Stimulated activated CD4-positive, alpha-beta T cell treated with anti-CD3 and anti-CD28 coated beads, TNF-alpha, amount 100 ng/mL, for 1 hour (primary cell): ENCODE measurements around the gene CRYBA2.

Source experiments
- DNase-seq, 3 donors: peaks; one replicate each; pipeline ENCODE4 v3.0.0-alpha.2; 2020; ENCODE audit warnings: low read depth in 3 of 3, low spot score in 1 of 3

CRYBA2 gene

DNA sequence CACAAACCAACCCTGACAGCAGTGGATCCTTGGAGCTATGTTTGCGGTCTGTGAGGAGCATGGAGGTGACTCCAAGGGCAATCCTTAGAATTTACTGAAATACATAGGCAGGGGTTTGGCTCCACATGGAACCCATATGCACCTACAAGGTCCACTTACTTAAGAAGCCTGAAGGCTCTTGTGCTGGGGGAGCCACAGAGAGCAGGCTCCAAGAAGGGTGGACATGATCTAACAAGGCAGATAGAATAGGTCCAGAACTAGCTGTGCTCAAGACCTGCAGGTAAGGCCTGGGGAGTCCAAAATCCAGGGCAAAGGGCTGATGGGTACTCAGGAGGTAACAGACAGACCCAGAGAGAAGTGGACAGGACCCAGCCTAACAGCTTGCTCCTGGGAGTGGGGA lies 34.9 kb downstream of the CRYBA2 start:
- DNase-seq, result no peak

DNA sequence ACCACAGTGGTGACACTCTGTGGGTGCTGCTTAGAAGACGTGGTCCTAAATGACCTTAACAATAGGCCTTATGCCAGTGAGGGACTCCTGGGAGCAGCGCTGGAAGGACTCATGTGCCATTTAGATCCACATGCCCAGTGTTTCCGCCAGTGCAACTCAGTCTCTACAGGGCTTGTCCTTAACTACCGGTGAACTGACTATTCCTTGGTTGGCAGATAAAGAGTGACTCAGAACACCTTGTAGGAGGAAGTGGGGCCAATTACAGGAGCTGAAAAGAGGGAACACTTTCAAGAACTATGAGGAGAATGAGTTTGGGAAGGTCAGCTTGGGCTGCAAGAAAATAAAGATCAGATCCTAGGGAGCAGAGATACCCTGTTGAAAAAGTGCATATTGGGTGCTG lies 35.6 kb downstream of the CRYBA2 start:
- DNase-seq, result no peak

DNA sequence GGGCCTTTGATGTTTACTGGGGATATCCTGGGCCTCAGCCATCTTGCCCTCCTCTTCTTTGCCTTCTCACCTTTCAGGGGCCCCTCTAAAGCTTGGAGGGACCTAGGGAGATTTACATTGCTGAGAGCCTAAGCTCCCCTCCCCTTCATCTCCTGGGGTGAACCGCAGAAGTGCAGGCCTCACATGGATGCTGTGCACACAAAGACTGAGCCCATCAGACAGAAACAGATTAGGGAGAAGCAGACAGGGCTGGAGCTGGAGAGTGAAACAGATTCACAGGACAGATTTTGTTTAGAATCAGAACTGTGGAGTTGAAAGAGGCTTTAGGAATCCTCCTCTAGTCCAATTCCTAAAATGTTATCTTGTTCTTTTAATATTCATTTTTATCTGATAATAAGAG lies 37.2 kb downstream of the CRYBA2 start:
- DNase-seq, result no peak

DNA sequence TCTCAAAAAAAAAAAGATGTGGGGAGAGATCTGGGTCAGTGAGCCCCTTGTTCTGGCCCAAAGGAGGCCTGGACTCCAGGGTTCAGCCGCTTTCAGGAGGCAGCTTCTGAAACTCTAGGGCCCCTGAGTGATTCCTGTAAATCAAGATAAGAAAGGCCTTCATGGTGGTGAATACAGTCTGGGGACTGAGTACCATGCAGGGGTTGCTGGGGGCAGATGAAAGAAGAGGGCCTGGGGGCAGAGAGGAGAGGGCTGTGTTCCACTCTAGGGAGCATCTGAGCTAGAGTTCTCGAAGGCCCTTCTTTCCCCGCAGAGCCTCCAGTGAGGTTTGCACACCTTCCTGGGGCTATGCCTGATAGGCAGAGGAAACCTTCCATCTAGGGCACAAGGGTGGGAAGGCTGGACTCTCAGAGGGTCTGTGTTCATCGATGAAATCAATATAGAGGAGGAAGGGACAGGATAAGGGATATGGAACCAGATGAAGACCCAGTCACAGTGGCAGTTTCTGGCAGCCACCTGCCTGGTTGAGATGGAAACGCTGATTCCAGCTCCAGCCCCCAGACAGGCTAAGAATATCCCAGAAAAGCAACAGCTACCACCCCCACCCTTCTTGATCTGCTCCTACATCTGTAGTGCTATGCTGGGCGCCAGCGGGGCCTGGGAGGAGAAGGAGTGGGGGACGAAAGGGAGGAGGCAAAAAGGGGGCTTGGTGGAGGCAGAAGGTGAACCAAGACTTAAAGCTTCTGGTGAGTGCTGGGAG lies 38.5 kb downstream of the CRYBA2 start:
- no peak for DNase-seq

DNA sequence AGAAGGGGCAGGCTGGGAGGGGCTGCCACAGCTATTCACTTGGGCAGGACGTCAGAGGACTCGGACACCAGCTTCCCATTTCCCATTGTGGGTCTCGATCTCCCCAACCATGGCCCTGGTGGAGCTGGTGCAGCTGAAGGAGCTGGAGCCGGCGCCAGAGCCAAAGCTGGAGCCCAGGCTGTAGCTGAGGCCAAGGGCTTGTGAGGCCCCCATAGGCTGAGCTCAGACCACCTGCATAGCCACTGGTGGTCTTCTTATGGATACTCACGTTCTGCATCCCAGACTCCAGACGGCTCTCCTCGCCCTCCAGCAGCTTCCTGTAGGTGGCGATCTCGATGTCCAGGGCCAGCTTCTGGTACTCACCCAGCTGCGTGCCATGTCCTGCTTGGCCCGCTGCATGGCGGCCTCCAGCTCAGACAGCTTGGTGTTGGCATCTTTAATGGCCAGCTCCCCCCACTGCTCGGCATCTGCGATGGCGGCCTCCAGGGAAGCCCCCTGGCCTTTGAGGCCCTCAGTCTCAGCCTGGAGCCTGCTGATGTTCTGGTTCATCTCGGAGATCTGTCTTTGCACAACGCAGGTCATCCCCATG lies 39.8 kb downstream of the CRYBA2 start:
- DNase-seq, result no peak

DNA sequence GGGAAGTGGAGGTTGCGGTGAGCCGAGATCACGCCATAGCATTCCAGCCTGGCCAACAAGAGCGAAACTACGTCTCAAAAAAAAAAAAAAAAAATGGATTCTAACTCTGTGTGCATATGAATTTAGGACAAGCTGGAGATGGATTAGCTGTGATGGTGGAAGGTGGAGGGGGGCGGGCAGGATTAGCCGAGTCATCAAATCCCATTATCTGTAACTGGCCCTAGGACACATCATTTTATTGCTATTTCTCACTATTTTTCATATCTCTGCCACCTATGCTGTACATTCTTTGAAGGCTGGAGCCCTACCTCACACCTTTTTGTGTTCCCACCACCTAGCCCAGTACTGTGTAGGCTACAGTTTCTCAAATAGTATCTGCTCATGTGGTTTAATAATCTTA lies 41.1 kb downstream of the CRYBA2 start:
- no peak for DNase-seq

DNA sequence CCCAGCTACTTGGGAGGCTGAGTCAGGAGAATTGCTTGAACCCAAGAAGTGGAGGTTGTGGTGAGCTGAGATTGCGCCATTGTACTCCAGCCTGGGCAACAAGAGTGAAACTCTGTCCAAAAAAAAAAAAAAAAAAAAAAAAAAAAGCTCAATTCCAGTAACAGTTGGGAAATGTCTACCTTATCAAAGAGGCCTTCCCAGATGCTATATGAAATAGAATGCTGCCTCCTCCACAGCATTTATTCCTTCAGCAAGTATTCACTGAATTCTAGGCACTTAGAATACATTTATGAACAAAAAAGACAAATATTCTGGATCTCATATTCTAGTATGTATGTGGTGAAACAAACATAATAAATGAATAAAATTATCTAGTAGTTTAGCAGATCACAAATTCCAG lies 46.6 kb downstream of the CRYBA2 start:
- DNase-seq, result no peak

DNA sequence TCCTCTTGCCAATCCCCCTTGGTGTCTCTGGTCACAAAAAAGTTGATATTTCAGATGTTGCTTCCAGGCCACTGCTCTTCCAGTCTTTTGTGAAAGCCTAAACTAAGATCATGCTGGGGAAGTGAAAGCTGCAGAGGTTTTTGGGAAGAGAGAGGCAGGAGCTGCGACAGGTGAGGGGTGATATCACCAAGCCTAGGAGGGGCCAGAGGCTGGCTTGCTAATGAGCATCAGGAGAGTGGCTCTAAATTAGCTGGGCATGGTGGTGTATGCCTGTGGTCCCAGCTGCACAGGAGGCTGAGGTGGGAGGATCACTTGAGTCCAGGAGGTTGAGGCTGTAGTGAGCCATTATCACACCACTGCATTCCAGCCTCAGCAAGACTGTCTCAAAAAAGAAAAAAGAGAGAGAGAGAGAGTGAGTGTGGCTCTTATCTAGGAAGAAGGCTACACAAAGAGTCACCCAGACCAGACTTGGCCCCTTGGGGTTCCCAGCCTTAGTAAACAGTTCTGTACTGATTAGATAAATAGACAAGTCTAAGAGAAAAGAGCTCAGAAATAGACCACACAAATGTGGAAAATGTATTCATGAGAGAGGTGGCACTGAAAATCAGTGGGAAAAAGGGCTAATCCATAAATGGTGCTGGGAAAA lies 48.3 kb downstream of the CRYBA2 start:
- DNase-seq, result no peak
